Measurements from ENCODE around the gene LDLRAD4.

- TF ChIP-seq TARDBP (IDR thresholded peaks at IDR 0.05) = no peak
- no peak for TF ChIP-seq LEF1 (IDR thresholded peaks at IDR 0.05; ENCODE audit: borderline replicate concordance)
- no peak for TF ChIP-seq FOXM1 (IDR thresholded peaks at IDR 0.05; ENCODE audit: borderline replicate concordance)
- TF ChIP-seq L3MBTL2 (conservative IDR thresholded peaks at IDR 0.05) = no peak
Observed at GRCh38 chr18:13414102-13414501, 195.5 kb downstream of the LDLRAD4 start.

Data from HEK293T (cell line).